HFFc6 (cell line): Measurements from ENCODE around the gene ADRA2A. TPM values are rescaled to one million over a fixed set of nuclear protein-coding genes. Genes with fewer than 3 reads are reported as not detected.

Experiments used
- DNase-seq: peaks from one replicate; pipeline ENCODE4 v3.0.0-alpha.2; 2018
- H3K27ac Mint-ChIP-seq: 2 replicates; pipeline ENCODE4 v1.8.0; 2020; ENCODE audit warnings: mild to moderate bottlenecking, mixed read lengths
- H3K27me3 Mint-ChIP-seq: 2 replicates; pipeline ENCODE4 v1.8.0; 2021; ENCODE audit warnings: mild to moderate bottlenecking, moderate library complexity, mixed read lengths; ENCODE audit not compliant: insufficient read depth
- H3K36me3 Mint-ChIP-seq: 2 replicates; pipeline ENCODE4 v1.8.0; 2021; ENCODE audit warnings: low read depth, mixed read lengths
- H3K4me1 Mint-ChIP-seq: 2 replicates; pipeline ENCODE4 v1.8.0; 2020; ENCODE audit warnings: low read depth, mixed read lengths
- H3K4me3 Mint-ChIP-seq: 2 replicates; pipeline ENCODE4 v1.8.0; 2020; ENCODE audit warnings: mild to moderate bottlenecking, moderate library complexity, mixed read lengths
- H3K9me3 Mint-ChIP-seq: 2 replicates; pipeline ENCODE4 v1.8.0; 2020; ENCODE audit warnings: mild to moderate bottlenecking, mixed read lengths
- total RNA-seq, 6 experiments: library from RNA; stranded (reverse); fragmentation: NEBNext Ultra II Directional; extraction: Animal tissue kit (Norgen Biotek cat#: 25700); gene quantifications; 2 replicates in 1 of 6; 3 replicates in 5 of 6; pipeline ENCODE4 v1.2.3, GENCODE V29; 2021
- TF ChIP-seq, protein P1 (sequence below): fragments of 200-600 bp; sonication (generic); IDR thresholded peaks from 2 replicates; pipeline ENCODE4 v1.5.0; 2021; ENCODE audit warnings: antibody characterized with exemption, mild to moderate bottlenecking

The ADRA2A gene
- total RNA-seq, 6 experiments from 2014 or later = not detected

DNA sequence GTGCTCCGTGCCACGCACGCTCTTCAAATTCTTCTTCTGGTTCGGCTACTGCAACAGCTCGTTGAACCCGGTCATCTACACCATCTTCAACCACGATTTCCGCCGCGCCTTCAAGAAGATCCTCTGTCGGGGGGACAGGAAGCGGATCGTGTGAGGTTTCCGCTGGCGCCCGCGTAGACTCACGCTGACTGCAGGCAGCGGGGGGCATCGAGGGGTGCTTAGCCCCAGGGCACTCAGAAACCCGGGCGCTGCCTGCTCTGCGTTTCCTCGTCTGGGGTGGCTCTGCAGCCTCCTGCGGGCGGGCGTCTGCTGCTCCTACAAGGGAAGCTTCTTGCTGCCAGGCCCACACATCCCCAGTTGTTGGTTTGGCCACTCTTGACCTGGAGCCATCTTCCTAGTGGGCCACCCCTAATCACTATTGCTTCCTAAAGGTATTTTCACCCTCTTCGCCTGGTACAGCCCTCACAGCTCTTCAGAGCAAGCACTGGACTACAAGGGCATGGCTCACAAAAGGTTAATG lies 2.5 kb downstream of the ADRA2A start:
- DNase-seq = no peak
- Mint-ChIP-seq H3K27me3 (peaks cover 24% of the 10 kb centered on the region), H3K36me3 (no peaks in the 10 kb centered on the region), H3K27ac (no peak overlapping the region), H3K4me1 (no peaks in the 10 kb centered on the region), H3K4me3 (no peak overlapping the region), H3K9me3 (no peaks in the 10 kb centered on the region; the same call in 1 of the 2 replicates)
- TF ChIP-seq, protein P1, sequence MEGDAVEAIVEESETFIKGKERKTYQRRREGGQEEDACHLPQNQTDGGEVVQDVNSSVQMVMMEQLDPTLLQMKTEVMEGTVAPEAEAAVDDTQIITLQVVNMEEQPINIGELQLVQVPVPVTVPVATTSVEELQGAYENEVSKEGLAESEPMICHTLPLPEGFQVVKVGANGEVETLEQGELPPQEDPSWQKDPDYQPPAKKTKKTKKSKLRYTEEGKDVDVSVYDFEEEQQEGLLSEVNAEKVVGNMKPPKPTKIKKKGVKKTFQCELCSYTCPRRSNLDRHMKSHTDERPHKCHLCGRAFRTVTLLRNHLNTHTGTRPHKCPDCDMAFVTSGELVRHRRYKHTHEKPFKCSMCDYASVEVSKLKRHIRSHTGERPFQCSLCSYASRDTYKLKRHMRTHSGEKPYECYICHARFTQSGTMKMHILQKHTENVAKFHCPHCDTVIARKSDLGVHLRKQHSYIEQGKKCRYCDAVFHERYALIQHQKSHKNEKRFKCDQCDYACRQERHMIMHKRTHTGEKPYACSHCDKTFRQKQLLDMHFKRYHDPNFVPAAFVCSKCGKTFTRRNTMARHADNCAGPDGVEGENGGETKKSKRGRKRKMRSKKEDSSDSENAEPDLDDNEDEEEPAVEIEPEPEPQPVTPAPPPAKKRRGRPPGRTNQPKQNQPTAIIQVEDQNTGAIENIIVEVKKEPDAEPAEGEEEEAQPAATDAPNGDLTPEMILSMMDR = no peak

DNA sequence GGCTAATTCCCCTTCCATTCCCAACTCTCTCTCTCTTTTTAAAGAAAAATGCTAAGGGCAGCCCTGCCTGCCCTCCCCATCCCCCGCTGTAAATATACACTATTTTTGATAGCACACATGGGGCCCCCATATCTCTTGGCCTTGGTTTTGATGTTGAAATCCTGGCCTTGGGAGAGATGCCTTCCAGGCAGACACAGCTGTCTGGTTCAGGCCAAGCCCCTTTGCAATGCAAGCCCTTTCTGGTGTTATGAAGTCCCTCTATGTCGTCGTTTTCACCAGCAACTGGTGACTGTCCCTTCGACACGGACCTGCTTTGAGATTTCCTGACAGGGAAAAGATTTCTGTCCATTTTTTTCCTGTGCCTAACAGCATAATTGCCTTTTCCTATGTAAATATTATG lies 3.0 kb downstream of the ADRA2A start:
- Mint-ChIP-seq H3K27ac (no peak overlapping the region), H3K4me3 (no peak overlapping the region)

DNA sequence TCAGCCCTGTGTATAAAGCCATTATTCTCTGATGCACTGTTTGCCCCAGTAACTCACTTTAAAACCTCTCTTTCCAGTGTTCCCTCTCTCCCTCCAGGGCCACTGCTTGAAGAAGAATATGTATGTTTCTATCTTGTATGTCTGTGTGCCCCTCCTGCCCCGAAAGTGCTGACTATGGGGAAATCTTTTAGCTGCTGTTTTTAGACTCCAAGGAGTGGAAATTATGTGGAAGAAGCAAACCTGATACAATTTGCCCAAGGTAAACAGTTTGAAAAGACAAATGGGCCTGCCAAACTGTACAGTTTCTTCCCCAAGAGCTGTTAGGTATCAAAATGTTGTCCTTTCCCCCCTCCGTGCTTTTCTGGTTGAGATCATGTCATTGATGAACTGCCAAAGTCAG lies 3.4 kb downstream of the ADRA2A start:
- H3K36me3 Mint-ChIP-seq = no peaks in the 10 kb centered on the region
- TF ChIP-seq, protein P1 = no peak
- no peaks in the 10 kb centered on the region for H3K4me1 Mint-ChIP-seq
- no peaks in the 10 kb centered on the region; the same call in 1 of the 2 replicates for H3K9me3 Mint-ChIP-seq
- peaks cover 17% of the 10 kb centered on the region for H3K27me3 Mint-ChIP-seq
- DNase-seq = no peak
- no peak overlapping the region for H3K27ac Mint-ChIP-seq
- no peak overlapping the region for H3K4me3 Mint-ChIP-seq

More for the DNA sequence above, 3.0 kb downstream of the ADRA2A start:
- peaks cover 21% of the 10 kb centered on the region for H3K27me3 Mint-ChIP-seq
- H3K36me3 Mint-ChIP-seq = no peaks in the 10 kb centered on the region
- no peaks in the 10 kb centered on the region; the same call in 1 of the 2 replicates for H3K9me3 Mint-ChIP-seq
- H3K4me1 Mint-ChIP-seq = no peaks in the 10 kb centered on the region
- DNase-seq = no peak
- TF ChIP-seq, protein P1 = no peak

DNA sequence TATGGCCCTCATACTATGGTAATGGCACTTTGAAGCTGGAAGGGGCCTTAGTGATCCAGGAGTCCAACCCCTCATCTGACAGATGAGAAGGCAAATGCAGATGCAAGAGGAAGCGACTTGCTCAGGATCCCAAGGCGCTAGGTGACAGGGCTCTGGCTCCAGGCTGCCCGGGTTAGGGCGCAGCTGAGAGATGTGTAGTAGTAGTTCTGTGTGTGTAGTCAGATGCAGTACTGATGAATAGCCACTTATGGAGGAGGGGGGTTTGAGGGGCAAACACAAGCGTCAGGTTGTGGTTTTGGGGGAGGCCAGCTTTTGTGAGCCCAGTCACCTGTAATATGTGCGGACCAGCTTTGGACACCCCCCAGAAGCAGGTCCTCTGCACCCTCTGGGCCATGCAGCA lies 4.8 kb downstream of the ADRA2A start:
- Mint-ChIP-seq H3K4me3 (no peak overlapping the region), H3K4me1 (no peaks in the 10 kb centered on the region), H3K27me3 (peaks cover 21% of the 10 kb centered on the region), H3K27ac (no peak overlapping the region), H3K36me3 (no peaks in the 10 kb centered on the region), H3K9me3 (no peaks in the 10 kb centered on the region; the same call in 1 of the 2 replicates)
- TF ChIP-seq, protein P1 = no peak
- DNase-seq = no peak

DNA sequence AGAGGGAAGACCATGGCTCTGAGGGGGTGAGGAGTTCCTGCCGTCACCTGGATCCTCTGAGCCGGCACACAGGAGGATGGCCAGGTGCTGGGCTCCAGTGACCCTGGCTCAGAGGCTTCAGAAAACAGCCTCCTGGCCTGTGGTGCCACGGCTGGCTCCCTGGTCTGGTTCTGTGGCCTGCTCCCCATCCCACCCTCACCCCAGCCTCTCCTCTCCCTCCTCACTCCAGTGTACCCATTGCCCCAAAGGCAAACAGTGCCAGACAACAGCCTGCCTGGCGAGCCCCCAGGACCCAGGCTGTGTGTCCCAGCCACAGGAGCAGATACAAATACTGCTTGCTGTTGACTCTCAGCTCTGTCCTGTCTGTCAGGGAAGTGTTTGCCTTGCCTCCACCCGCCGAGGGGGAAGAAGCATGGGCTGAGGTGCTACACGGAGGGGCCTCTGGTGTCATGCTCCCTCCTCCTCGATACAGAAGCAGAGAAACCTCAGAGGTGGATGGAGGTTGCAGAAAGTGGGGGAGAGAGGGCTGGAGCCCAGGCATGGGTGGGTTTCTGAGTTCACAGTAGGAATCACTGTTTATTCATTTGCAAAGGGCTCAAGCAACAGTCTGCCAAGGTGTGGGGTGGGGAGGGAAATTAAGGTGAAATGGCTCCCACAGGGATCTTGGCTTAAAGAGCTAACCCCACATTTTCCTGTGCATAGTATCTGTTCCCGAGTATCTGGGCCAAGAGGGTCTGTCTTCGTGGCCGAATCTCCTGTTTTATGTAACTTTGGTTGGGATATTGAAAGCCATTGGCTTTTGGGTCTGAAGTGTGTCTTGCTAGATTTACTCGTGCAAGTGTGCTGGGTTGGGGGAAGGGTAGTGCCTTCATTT lies 5.5 kb downstream of the ADRA2A start:
- no peaks in the 10 kb centered on the region for H3K36me3 Mint-ChIP-seq
- no peak overlapping the region for H3K4me3 Mint-ChIP-seq
- no peak overlapping the region for H3K27ac Mint-ChIP-seq
- DNase-seq = no peak
- peaks cover 20% of the 10 kb centered on the region for H3K27me3 Mint-ChIP-seq
- H3K9me3 Mint-ChIP-seq = no peaks in the 10 kb centered on the region; the same call in 1 of the 2 replicates
- H3K4me1 Mint-ChIP-seq = no peaks in the 10 kb centered on the region
- TF ChIP-seq, protein P1 = no peak
